NCI-H345 treated with DMSO at 0.1 percent for 48 hours (cell line): ENCODE results near the gene TMEM163.
"Not testable (repeated sequence)": the region's sequence is repeated elsewhere in the genome, so short reads cannot be mapped to it uniquely, and the experiment has no call there.

Source experiments
- DNase-seq: peaks from one replicate; lab custom pipeline; 2025; ENCODE audit not compliant: unreplicated experiment; lab: John Stamatoyannopoulos, UW

TMEM163 gene

GRCh38 chr2:134667081-134667480 is 51.7 kb downstream of the TMEM163 start:
- no peak for DNase-seq

- DNase-seq = no peak
These were observed 52.9 kb downstream of the TMEM163 start for GRCh38 chr2:134665727-134666506.

GRCh38 chr2:134663451-134664450 is 55.0 kb downstream of the TMEM163 start:
- no peak for DNase-seq

DNA sequence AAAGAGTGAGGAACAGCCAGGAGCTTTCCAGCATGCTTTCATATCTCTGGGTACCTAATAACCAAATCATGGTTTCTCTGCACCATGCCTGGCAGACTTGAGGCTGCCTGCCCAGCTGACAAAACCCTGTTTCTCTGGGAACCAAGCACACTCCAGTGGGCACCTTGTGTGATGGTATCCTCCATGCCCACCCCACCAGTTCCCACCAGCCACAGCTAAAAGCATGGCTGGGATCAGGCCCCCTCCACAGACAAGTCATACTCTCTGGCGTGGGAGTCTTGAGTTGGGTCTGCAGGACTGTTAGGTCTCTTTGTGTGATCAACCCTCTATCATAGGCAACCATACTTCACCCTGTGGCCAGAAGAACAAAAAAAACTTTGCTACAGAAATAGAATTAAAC is 56.0 kb downstream of the TMEM163 start:
- no peak for DNase-seq

DNA sequence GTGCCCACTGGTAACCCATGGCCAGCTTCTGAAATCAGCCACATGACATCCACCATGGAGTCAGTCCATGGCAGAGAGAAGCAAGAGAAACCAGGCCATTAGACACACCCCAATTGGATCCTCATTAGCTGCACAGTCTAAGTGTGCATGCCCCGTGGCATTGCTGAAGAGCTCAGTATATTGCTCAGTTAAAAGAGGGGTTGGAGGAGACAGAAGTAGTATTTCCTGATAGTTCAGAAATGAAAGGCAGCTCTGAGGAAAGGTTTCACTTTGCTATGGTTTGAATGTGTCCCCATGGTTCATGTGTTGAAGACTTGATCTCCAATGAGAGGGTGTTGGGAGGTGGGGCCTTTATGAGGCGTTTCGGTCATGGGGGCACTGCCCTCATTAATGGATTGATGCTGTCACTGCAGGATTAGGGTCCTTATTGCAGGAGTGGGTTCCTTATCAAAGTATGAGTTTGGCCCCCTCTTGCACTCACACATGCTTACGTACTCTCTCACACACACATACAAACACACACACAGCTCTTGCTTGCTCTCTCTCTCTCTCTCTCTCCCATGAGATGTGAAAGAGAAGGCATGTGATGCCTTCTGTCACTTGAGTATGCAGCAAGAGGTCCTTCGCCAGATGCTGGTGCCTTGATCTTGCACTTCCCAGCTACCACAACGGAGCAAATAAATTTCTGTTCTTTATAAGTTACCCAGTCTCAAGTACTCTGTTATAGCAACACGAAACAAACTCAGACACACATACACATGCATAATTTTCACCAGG is 58.0 kb downstream of the TMEM163 start:
- no peak for DNase-seq

GRCh38 chr2:134659724-134660123 is 59.1 kb downstream of the TMEM163 start:
- no peak for DNase-seq

- DNase-seq = no peak
These were observed 61.0 kb downstream of the TMEM163 start for GRCh38 chr2:134657650-134658250.

DNA sequence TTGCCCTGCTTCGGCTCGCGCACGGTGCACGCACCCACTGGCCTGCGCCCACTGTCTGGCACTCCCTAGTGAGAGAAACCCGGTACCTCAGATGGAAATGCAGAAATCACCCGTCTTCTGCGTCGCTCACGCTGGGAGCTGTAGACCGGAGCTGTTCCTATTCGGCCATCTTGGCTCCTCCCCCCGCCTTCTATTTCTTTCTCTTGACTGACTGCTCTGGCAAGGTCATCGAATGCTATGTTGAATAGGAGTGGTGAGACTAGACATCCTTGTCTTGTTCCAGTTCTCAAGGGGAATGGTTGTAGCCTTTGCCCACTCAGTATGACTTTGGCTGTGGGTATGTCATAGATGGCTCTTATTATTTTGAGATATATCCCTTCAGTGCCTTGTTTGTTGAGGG is 62.4 kb downstream of the TMEM163 start:
- DNase-seq = not testable (repeated sequence)

DNA sequence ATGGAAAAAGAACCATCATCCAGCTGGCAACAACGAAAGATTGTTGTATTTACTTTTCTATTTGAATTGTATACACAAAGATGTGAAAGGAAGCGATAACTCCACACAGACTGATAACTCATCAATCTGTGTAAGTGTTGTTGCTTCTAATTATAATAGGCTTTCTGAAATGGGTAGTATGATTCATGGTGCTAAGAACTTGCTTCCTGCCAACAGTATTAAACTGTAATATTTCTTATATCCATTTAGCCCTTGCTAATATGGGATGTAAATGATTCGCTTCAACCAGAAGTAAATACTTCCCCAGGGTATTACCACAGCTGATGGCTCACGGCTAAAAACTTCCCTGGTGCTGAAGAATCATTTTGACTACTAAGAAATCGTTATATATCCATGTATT is 70.2 kb downstream of the TMEM163 start:
- DNase-seq = no peak

DNA sequence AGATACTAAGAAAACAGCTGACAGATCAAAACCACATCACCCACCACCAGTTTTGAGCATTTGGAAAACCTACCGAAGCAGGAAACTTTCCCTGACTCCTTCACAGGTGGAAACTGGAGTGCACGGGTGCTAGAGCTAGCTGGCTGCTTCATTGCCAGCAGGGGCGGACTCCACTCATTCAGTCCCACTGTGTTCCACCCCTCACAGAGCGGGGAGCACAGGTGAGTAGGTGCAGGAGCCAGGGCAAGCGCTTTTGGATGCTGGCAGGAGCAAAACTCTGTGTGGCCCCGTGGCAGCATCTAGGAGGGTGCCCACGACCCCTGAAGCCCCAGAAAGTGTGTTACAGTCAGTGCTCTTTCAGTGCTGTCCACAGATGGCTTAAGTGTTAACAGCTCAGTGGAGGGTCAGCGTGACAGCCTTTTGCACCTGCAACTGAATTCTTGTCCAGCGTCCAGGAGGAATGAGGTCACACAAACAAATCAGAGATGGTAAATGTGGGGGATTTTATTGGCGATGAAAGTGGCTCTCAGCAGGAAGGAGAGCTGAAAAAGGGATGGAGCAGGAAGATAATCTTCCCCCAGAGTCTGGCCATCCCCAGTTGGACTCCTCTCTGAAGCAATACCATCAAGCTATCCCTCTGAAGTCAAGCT is 71.1 kb downstream of the TMEM163 start:
- DNase-seq = no peak

DNA sequence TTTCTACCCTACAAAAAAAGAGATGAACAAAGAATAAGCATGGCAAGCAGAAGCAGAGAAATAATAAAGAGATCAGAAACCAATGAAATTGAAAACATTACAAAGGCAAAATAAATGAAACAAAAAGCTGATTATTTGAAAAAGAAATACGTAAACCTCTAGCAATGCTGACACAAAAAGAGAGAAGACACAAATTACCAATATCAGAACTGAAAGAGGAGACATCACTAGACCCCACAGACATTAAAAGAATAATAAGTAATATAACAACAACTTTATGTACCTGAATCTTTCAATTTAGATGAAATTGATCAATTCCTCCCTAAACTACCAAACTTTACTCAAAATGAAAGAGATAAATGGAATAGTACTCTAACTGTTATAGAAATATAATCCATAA is 75.9 kb downstream of the TMEM163 start:
- DNase-seq = no peak

GRCh38 chr2:134640494-134640893 is 78.3 kb downstream of the TMEM163 start:
- DNase-seq = no peak

DNA sequence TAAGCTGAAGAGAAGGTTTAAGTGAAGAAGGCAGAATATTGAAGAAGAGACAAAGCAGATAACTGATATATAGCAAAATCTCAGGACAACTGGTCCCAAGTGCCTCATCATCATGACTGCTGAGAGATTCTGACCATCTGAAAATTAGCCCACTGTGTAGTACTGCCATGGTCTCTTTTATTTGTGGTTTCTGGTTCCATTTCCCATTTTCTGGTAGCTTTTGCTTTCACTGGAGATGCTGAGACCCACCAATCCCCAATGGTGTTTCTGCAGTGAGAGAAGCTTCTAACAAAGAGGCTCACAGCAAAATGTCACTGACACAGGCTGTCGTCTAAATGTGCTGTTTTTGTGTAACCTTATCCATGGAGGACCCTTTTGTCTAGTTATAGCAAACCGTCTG is 79.5 kb downstream of the TMEM163 start:
- DNase-seq = no peak

GRCh38 chr2:134636714-134637113 is 82.1 kb downstream of the TMEM163 start:
- no peak for DNase-seq

DNA sequence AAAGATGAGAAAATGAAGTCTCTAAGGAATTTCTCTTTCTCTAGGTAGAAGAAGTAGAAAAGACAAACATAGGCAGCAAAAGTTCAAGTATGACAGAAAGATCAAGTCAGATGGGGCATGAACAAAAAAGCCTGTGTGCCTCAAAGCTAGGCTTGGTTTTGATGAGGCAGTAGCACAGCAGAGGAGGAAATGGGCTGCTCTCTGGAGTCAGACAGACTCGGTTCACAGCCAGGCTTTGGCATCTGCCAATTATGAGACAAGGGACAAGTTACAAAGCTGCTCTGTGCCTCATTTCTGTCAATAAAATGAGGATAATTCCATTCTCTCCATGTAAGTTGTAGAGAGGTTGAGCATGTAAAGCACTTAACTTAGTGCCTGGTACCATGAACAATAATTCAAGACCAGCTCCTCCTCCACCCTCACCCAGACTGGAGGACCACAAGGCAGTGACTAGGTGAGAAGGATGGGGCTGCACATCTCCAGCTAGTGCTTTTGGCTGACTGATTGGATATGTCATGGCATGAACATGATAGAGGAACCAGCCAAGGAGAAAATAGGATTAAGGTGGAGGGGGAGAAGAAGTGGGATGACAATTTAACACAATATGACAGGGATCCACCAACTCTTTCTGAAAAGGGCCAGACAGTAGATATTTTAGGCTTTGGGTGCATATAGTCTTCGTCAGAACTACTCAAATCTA is 84.6 kb downstream of the TMEM163 start:
- no peak for DNase-seq

GRCh38 chr2:134630504-134631159 is 88.2 kb downstream of the TMEM163 start:
- DNase-seq = no peak

DNA sequence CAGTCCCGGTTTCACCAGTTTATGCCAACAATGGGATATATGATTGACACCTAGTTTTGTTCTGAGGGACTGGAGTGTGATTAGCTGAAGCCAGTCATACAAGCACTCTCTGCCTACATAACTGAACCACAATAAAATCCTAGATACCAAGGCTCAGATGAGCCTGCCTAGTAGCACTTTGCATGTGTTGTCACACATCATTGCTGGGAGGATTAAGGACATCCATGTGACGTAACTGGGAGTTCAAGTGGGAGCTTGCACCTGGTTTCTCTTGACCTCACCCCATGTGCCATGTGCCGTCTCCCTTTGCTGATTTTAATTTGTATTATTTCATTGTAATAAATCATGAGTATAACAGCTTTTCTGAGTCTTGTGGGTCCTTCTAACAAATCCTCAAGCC is 90.3 kb downstream of the TMEM163 start:
- DNase-seq = no peak

GRCh38 chr2:134626781-134627180 is 92.0 kb downstream of the TMEM163 start:
- DNase-seq = no peak

DNA sequence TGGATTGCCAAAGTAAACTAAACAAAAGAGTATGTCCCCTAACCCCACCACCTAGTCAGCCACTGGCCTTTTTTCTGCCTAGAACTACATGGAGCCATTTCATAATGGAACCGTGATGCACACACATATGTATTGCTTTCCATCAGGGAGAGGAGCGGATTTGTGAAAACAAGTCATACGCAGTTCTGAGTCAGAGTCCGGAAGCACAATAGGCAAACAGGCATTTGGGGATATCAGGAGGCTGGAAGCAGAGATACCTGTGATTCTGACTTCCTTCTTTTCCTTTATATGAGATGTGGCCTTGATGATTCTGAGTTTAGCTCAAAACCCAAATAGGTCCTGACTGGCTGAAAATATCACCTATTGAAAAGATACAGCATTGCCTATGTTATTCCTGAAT is 93.5 kb downstream of the TMEM163 start:
- no peak for DNase-seq
